NCI-H2227 treated with DMSO at 0.1 percent for 48 hours (cell line): ENCODE results near the gene ADCY3.

Experiments
- DNase-seq: peaks from one replicate; lab custom pipeline; 2025; lab: John Stamatoyannopoulos, UW

Gene ADCY3

GRCh38 chr2:24903161-24904103, 16.6 kb downstream of the ADCY3 start:
- DNase-seq: no peak

- DNase-seq: no peak
Observed at GRCh38 chr2:24899361-24899910, 20.6 kb downstream of the ADCY3 start.

GRCh38 chr2:24898122-24899109, 21.6 kb downstream of the ADCY3 start:
- DNase-seq: no peak

- DNase-seq: no peak
Observed at GRCh38 chr2:24894750-24895149, 25.3 kb downstream of the ADCY3 start.

GRCh38 chr2:24893934-24894333, 26.1 kb downstream of the ADCY3 start:
- no peak for DNase-seq

GRCh38 chr2:24892928-24893327, 27.1 kb downstream of the ADCY3 start:
- no peak for DNase-seq

- no peak for DNase-seq
Observed at GRCh38 chr2:24891201-24891600, 28.8 kb downstream of the ADCY3 start.

GRCh38 chr2:24889221-24889620, 30.8 kb downstream of the ADCY3 start:
- no peak for DNase-seq

- DNase-seq: no peak
Observed at GRCh38 chr2:24888177-24888576, 31.9 kb downstream of the ADCY3 start.

GRCh38 chr2:24887307-24887874, 32.6 kb downstream of the ADCY3 start:
- no peak for DNase-seq

GRCh38 chr2:24886691-24887304, 33.2 kb downstream of the ADCY3 start:
- no peak for DNase-seq

- DNase-seq: no peak
Observed at GRCh38 chr2:24886126-24886501, 33.9 kb downstream of the ADCY3 start.

- DNase-seq: no peak
Observed at GRCh38 chr2:24885221-24886125, 34.6 kb downstream of the ADCY3 start.

GRCh38 chr2:24883946-24884345, 36.1 kb downstream of the ADCY3 start:
- DNase-seq: no peak

- DNase-seq: no peak
Observed at GRCh38 chr2:24881623-24882022, 38.4 kb downstream of the ADCY3 start.

GRCh38 chr2:24881158-24881557, 38.9 kb downstream of the ADCY3 start:
- no peak for DNase-seq

- no peak for DNase-seq
Observed at GRCh38 chr2:24878341-24878740, 41.7 kb downstream of the ADCY3 start.

GRCh38 chr2:24877646-24878045, 42.4 kb downstream of the ADCY3 start:
- DNase-seq: no peak

GRCh38 chr2:24877067-24877466, 43.0 kb downstream of the ADCY3 start:
- DNase-seq: no peak

GRCh38 chr2:24875901-24876300, 44.1 kb downstream of the ADCY3 start:
- DNase-seq: no peak

GRCh38 chr2:24875272-24875671, 44.8 kb downstream of the ADCY3 start:
- no peak for DNase-seq
